PC-3 (cell line): ENCODE measurements around the gene KRTAP19-8. TPM values are rescaled to one million over a fixed set of nuclear protein-coding genes. Genes with fewer than 3 reads are reported as not detected.

Experiments used
- ATAC-seq: fragments of 200-7000 bp; cut with Tn5 transposase; 2 replicates; pipeline ENCODE4 v1.9.1; 2020; ENCODE audit warnings: mild to moderate bottlenecking, moderate library complexity
- BruUV-seq: library from RNA; stranded (reverse); fragments of 400-500 nt; replicated peaks from 2 replicates; lab custom pipeline; 2021; lab: Mats Ljungman, UMichigan
- CTCF ChIA-PET: fragments of 300-600 bp; sonication (Branson Sonifier 250); formaldehyde crosslinking; loops from one replicate; lab custom pipeline; 2022; ENCODE audit warnings: antibody characterized with exemption; lab: Charles Lee
- POLR2A ChIA-PET: fragments of 300-600 bp; sonication (Branson Sonifier 250); formaldehyde crosslinking; loops from one replicate; lab custom pipeline; 2022; ENCODE audit warnings: antibody characterized with exemption; ENCODE audit not compliant: unreplicated experiment; lab: Charles Lee
- DNase-seq: peaks from one replicate; pipeline ENCODE4 v3.0.0-alpha.2; 2015
- H2AFZ ChIP-seq: fragments of 300-600 bp; sonication (generic); 2 replicates; pipeline ENCODE4 v1.6.0; 2016; ENCODE audit warnings: antibody characterized with exemption, low read length
- H3F3A ChIP-seq: fragments of 300-600 bp; sonication (generic); one replicate; pipeline ENCODE4 v1.6.0; 2017; ENCODE audit warnings: antibody characterized with exemption, low read length, control low read depth, mild to moderate bottlenecking; ENCODE audit not compliant: unreplicated experiment
- H3K27ac ChIP-seq: fragments of 300-600 bp; sonication (generic); 2 replicates; pipeline ENCODE4 v1.5.1; 2016; ENCODE audit warnings: mild to moderate bottlenecking, low read length
- H3K27me3 ChIP-seq: fragments of 300-600 bp; sonication (generic); 2 replicates; pipeline ENCODE4 v1.6.1; 2016; ENCODE audit warnings: low read length, mixed read lengths
- H3K36me3 ChIP-seq: fragments of 300-600 bp; sonication (generic); 2 replicates; pipeline ENCODE4 v1.6.1; 2016; ENCODE audit warnings: low read depth, mixed run types, low read length, mixed read lengths
- H3K4me1 ChIP-seq: fragments of 300-600 bp; sonication (generic); 2 replicates; pipeline ENCODE4 v1.5.1; 2016; ENCODE audit warnings: low read length; ENCODE audit not compliant: insufficient read depth
- H3K4me2 ChIP-seq: fragments of 300-600 bp; sonication (generic); 2 replicates; pipeline ENCODE4 v1.6.0; 2016; ENCODE audit warnings: low read length
- H3K4me3 ChIP-seq: fragments of 300-600 bp; sonication (generic); 2 replicates; pipeline ENCODE4 v1.5.1; 2016; ENCODE audit warnings: mild to moderate bottlenecking, low read length, mixed read lengths
- H3K79me2 ChIP-seq: fragments of 300-600 bp; sonication (generic); 2 replicates; pipeline ENCODE4 v1.6.1; 2017; ENCODE audit warnings: low read length, mixed read lengths
- H3K9ac ChIP-seq: fragments of 300-600 bp; sonication (generic); 2 replicates; pipeline ENCODE4 v1.6.0; 2016; ENCODE audit warnings: mild to moderate bottlenecking, low read length
- H3K9me2 ChIP-seq: fragments of 300-600 bp; sonication (generic); replicated peaks from 2 replicates; pipeline ENCODE4 v1.6.1; 2016; ENCODE audit warnings: mixed run types, low read length, mixed read lengths
- H3K9me3 ChIP-seq: fragments of 300-600 bp; sonication (generic); 2 replicates; pipeline ENCODE4 v1.6.1; 2016; ENCODE audit warnings: low read length, mixed read lengths
- H4K20me1 ChIP-seq: fragments of 300-600 bp; sonication (generic); 2 replicates; pipeline ENCODE4 v1.6.1; 2016; ENCODE audit warnings: low read length, mixed read lengths
- EZH2 ChIP-seq: fragments of 300-600 bp; sonication (generic); IDR thresholded peaks from one replicate; pipeline ENCODE4 v1.6.1; 2017; ENCODE audit warnings: antibody characterized with exemption, mild to moderate bottlenecking, low read length; ENCODE audit not compliant: unreplicated experiment
- EZH2phosphoT487 ChIP-seq: fragments of 300-600 bp; sonication (generic); IDR thresholded peaks from 2 replicates; pipeline ENCODE4 v1.6.1; 2018; ENCODE audit warnings: mild to moderate bottlenecking, antibody characterized with exemption, low read length, borderline replicate concordance
- intact Hi-C: fragments of 100-400 bp; cut with micrococcal nuclease; formaldehyde crosslinking; loops from 2 replicates; pipeline ENCODE4 v1.9.0; 2023
- total RNA-seq: library from RNA; depleted of rRNA; stranded (reverse); fragments of >200 nt; gene quantifications from 2 replicates; pipeline ENCODE4 v1.2.3, GENCODE V29; 2014
- TF ChIP-seq, protein P1 (sequence below): fragments of 300-600 bp; sonication (generic); conservative IDR thresholded peaks from 2 replicates; pipeline ENCODE4 v1.5.1; 2017; ENCODE audit warnings: antibody characterized with exemption, low read depth, mild to moderate bottlenecking, low read length

Gene KRTAP19-8
- total RNA-seq, 1 experiment from 2014 or later, result not detected

- Histone ChIP-seq H2AFZ (no peak overlapping the region), H3K9me2 (no peaks in the 10 kb centered on the region), H3K9ac (no peak overlapping the region), H3K36me3 (no peaks in the 10 kb centered on the region), H3F3A (no peaks in the 10 kb centered on the region), H3K79me2 (no peaks in the 10 kb centered on the region), H3K4me3 (no peak overlapping the region), H3K9me3 (no peaks in the 10 kb centered on the region), H3K4me1 (no peaks in the 10 kb centered on the region), H4K20me1 (0 out of 2 replicates have a peak, but pooled peaks cover 3% of the 10 kb centered on the region), H3K27ac (no peak overlapping the region), H3K27me3 (peaks cover 55% of the 10 kb centered on the region), H3K4me2 (no peak overlapping the region)
- intact Hi-C loops, result no loop called here
- ChIA-PET POLR2A (no interaction called here), CTCF (no interaction called here)
- TF ChIP-seq, protein P1, sequence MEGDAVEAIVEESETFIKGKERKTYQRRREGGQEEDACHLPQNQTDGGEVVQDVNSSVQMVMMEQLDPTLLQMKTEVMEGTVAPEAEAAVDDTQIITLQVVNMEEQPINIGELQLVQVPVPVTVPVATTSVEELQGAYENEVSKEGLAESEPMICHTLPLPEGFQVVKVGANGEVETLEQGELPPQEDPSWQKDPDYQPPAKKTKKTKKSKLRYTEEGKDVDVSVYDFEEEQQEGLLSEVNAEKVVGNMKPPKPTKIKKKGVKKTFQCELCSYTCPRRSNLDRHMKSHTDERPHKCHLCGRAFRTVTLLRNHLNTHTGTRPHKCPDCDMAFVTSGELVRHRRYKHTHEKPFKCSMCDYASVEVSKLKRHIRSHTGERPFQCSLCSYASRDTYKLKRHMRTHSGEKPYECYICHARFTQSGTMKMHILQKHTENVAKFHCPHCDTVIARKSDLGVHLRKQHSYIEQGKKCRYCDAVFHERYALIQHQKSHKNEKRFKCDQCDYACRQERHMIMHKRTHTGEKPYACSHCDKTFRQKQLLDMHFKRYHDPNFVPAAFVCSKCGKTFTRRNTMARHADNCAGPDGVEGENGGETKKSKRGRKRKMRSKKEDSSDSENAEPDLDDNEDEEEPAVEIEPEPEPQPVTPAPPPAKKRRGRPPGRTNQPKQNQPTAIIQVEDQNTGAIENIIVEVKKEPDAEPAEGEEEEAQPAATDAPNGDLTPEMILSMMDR, result no peak
- no peak for TF ChIP-seq EZH2phosphoT487
- TF ChIP-seq EZH2, result no peak
- DNase-seq (no peak), ATAC-seq (no peak)
- BruUV-seq, result no TSS peak
Observed at GRCh38 chr21:31075848-31076247, 37.6 kb upstream of the KRTAP19-8 start.

GRCh38 chr21:31072533-31072932, 34.3 kb upstream of the KRTAP19-8 start:
- no peak for ATAC-seq
- TF ChIP-seq, protein P1, result no peak
- TF ChIP-seq EZH2, result no peak
- no peak for TF ChIP-seq EZH2phosphoT487
- no peaks in the 10 kb centered on the region for H3K4me1 ChIP-seq
- no peaks in the 10 kb centered on the region for H3K36me3 ChIP-seq
- no peaks in the 10 kb centered on the region for H3K79me2 ChIP-seq
- H3K9ac ChIP-seq, result no peak overlapping the region
- H4K20me1 ChIP-seq, result 0 out of 2 replicates have a peak, but pooled peaks cover 5% of the 10 kb centered on the region
- H3K9me2 ChIP-seq, result no peaks in the 10 kb centered on the region
- no peak overlapping the region for H3K27ac ChIP-seq
- no peak overlapping the region for H3K4me2 ChIP-seq
- DNase-seq, result no peak
- intact Hi-C loops, result no loop called here
- ChIA-PET POLR2A (no interaction called here), CTCF (no interaction called here)
- H2AFZ ChIP-seq, result no peak overlapping the region
- no TSS peak for BruUV-seq
- no peaks in the 10 kb centered on the region for H3F3A ChIP-seq
- H3K9me3 ChIP-seq, result no peaks in the 10 kb centered on the region
- no peak overlapping the region for H3K4me3 ChIP-seq
- H3K27me3 ChIP-seq, result peaks cover 56% of the 10 kb centered on the region

GRCh38 chr21:31064803-31065202, 26.5 kb upstream of the KRTAP19-8 start:
- Histone ChIP-seq H3K9me2 (no peaks in the 10 kb centered on the region), H3K4me1 (no peaks in the 10 kb centered on the region), H3K9me3 (no peaks in the 10 kb centered on the region), H3K36me3 (no peaks in the 10 kb centered on the region), H3K27ac (no peak overlapping the region), H3K4me3 (no peak overlapping the region), H3K4me2 (no peak overlapping the region), H4K20me1 (no peaks in the 10 kb centered on the region), H3K79me2 (no peaks in the 10 kb centered on the region), H3K9ac (no peak overlapping the region), H2AFZ (no peak overlapping the region), H3F3A (no peaks in the 10 kb centered on the region), H3K27me3 (peaks cover 49% of the 10 kb centered on the region)
- TF ChIP-seq, protein P1, result no peak
- no peak for TF ChIP-seq EZH2phosphoT487
- TF ChIP-seq EZH2, result no peak
- DNase-seq (no peak), ATAC-seq (no peak)
- ChIA-PET POLR2A (no interaction called here), CTCF (no interaction called here)
- BruUV-seq, result no TSS peak
- intact Hi-C loops, result no loop called here
